GM18507 (cell line): ENCODE measurements around the gene SIX4.

ENCODE experiments used
- DNase-seq: peaks from one replicate; pipeline ENCODE4 v3.0.0; 2011; ENCODE audit warnings: low read depth; ENCODE audit not compliant: insufficient read length; ENCODE audit errors: extremely low spot score
- FAIRE-seq: peaks from 2 replicates; lab custom pipeline; 2011; peaks lifted over from hg19 to GRCh38; lab: Jason Lieb, UNC

Gene SIX4

DNA sequence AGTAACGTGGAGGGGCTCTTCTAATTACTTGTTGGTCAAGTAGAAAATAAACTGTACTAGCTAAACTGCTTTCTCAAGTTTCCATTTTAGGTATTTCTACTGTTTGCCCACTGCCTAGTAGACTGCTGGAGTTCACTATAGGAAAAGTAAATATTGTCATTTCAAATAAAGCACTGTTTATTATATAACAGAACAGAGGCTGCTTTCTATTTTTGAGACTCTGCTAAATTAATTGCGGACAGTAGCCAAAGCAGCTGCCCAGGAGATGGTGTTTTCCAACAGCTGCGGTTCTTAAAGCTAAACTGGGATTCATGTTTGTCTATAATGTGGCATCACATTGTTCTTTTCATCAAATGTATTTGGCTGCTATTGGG lies 59.0 kb downstream of the SIX4 start:
- FAIRE-seq: no peak
- no peak for DNase-seq

DNA sequence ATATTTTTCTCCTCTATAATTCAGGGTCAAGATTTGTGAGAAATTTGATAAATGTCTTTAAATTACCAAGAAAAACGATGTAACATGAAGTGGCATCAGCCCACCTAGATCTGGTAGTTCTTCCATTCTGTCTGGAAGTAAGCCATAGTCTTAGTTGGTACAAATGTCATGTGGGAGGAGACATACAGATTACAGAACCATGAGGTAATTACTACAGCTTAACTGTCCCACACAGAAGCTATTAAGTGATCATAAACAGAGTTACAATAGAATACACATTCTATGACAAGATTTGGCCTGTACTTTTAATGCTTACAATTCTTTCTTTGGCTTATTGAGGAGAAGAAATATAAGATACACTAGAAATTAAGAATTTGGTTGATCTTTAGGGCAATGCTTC lies 61.2 kb downstream of the SIX4 start:
- FAIRE-seq: no peak
- no peak for DNase-seq

- no peak for FAIRE-seq
- DNase-seq: no peak
These were observed 62.4 kb downstream of the SIX4 start for GRCh38 chr14:60661721-60662120.
